ENCODE data around the gene FBXL3.

Gene FBXL3

GRCh38 chr13:77061362-77061761 lies 34.4 kb upstream of the FBXL3 start:
- Histone ChIP-seq H3K4me2 (ENCODE audit: low read length, poor library complexity, severe bottlenecking) (no peak overlapping the region), H3K79me1 (replicated peaks; ENCODE audit: low read length, poor library complexity, severe bottlenecking) (no peaks in the 10 kb centered on the region), H2BK12ac (ENCODE audit: low read length in 2 of 2) (no peak overlapping the region), H3K4me1 (ENCODE audit: control insufficient read depth, insufficient read depth, low read depth, low read length) (peaks cover 2% of the 10 kb centered on the region), H3K9ac (ENCODE audit: low read length) (no peak overlapping the region), H2AK5ac (ENCODE audit: low read length, severe bottlenecking) (no peak overlapping the region), H3K27ac (ENCODE audit: low read length, poor library complexity, severe bottlenecking) (no peak overlapping the region), H3K23ac (ENCODE audit: low read length in 2 of 2) (no peak overlapping the region), H2BK15ac (ENCODE audit: low read depth, poor library complexity, severe bottlenecking) (no peak overlapping the region), H3K36me3 (ENCODE audit: control insufficient read depth in 1 of 2, insufficient read depth in 2 of 2, low read depth in 1 of 2, low read length in 2 of 2) (peaks cover 7 to 79% of the 10 kb centered on the region in 2 experiments), H3K4me3 (ENCODE audit: insufficient read depth in 1 of 2, low read depth in 1 of 2, low read length in 2 of 2) (no peak overlapping the region), H2AFZ (ENCODE audit: low read depth, low read length) (no peak overlapping the region), H3K9me3 (ENCODE audit: control insufficient read depth, low read length) (no peaks in the 10 kb centered on the region), H3K4ac (ENCODE audit: low read depth in 1 of 2, low read length in 2 of 2) (no peak overlapping the region), H2BK120ac (ENCODE audit: low read depth, low read length) (no peak overlapping the region), H2BK5ac (ENCODE audit: low read depth, low read length, poor library complexity, severe bottlenecking) (no peak overlapping the region), H3K18ac (ENCODE audit: low read depth in 1 of 2, low read length in 2 of 2) (no peak overlapping the region), H4K91ac (ENCODE audit: low read length) (no peak overlapping the region), H3K27me3 (ENCODE audit: control insufficient read depth in 1 of 2, insufficient read depth in 1 of 2, low read length in 2 of 2) (no peaks in the 10 kb centered on the region), H4K8ac (ENCODE audit: low read length) (no peak overlapping the region), H3K14ac (ENCODE audit: low read length in 2 of 2) (no peak overlapping the region)
- WGBS = 100% methylated on average over 2 of the region's 2 CpGs
- DNase-seq = no peak

GRCh38 chr13:77056886-77057285 lies 29.9 kb upstream of the FBXL3 start:
- Histone ChIP-seq H3K79me1 (replicated peaks; ENCODE audit: low read length, poor library complexity, severe bottlenecking) (no peaks in the 10 kb centered on the region), H3K9ac (ENCODE audit: low read length) (no peak overlapping the region), H3K27ac (ENCODE audit: low read length, poor library complexity, severe bottlenecking) (no peak overlapping the region), H2AK5ac (ENCODE audit: low read length, severe bottlenecking) (no peak overlapping the region), H4K8ac (ENCODE audit: low read length) (no peak overlapping the region), H3K27me3 (ENCODE audit: control insufficient read depth in 1 of 2, insufficient read depth in 1 of 2, low read length in 2 of 2) (no peaks in the 10 kb centered on the region), H2BK12ac (ENCODE audit: low read length in 2 of 2) (no peak overlapping the region), H3K4me3 (ENCODE audit: insufficient read depth in 1 of 2, low read depth in 1 of 2, low read length in 2 of 2) (no peak overlapping the region), H3K4me2 (ENCODE audit: low read length, poor library complexity, severe bottlenecking) (no peak overlapping the region), H3K9me3 (ENCODE audit: control insufficient read depth, low read length) (no peaks in the 10 kb centered on the region), H3K4me1 (ENCODE audit: control insufficient read depth, insufficient read depth, low read depth, low read length) (peaks cover 4% of the 10 kb centered on the region), H3K14ac (ENCODE audit: low read length in 2 of 2) (no peak overlapping the region), H3K18ac (ENCODE audit: low read depth in 1 of 2, low read length in 2 of 2) (no peak overlapping the region), H3K36me3 (ENCODE audit: control insufficient read depth in 1 of 2, insufficient read depth in 2 of 2, low read depth in 1 of 2, low read length in 2 of 2) (peaks cover 15 to 90% of the 10 kb centered on the region in 2 experiments), H2BK15ac (ENCODE audit: low read depth, poor library complexity, severe bottlenecking) (no peak overlapping the region), H2AFZ (ENCODE audit: low read depth, low read length) (no peak overlapping the region), H2BK120ac (ENCODE audit: low read depth, low read length) (no peak overlapping the region), H2BK5ac (ENCODE audit: low read depth, low read length, poor library complexity, severe bottlenecking) (no peak overlapping the region), H3K4ac (ENCODE audit: low read depth in 1 of 2, low read length in 2 of 2) (no peak overlapping the region), H3K23ac (ENCODE audit: low read length in 2 of 2) (no peak overlapping the region), H4K91ac (ENCODE audit: low read length) (no peak overlapping the region)
- DNase-seq = no peak
- WGBS = 100% methylated on average over 2 of the region's 3 CpGs

GRCh38 chr13:77056382-77056781 lies 29.4 kb upstream of the FBXL3 start:
- H2BK120ac ChIP-seq (ENCODE audit: low read depth, low read length) = no peak overlapping the region
- 92% methylated on average over 3 of the region's 3 CpGs for WGBS
- H3K23ac ChIP-seq (ENCODE audit: low read length in 2 of 2) = no peak overlapping the region
- no peak overlapping the region for H3K18ac ChIP-seq (ENCODE audit: low read depth in 1 of 2, low read length in 2 of 2)
- no peaks in the 10 kb centered on the region for H3K9me3 ChIP-seq (ENCODE audit: control insufficient read depth, low read length)
- H2AFZ ChIP-seq (ENCODE audit: low read depth, low read length) = no peak overlapping the region
- no peak overlapping the region for H2BK5ac ChIP-seq (ENCODE audit: low read depth, low read length, poor library complexity, severe bottlenecking)
- peaks cover 4% of the 10 kb centered on the region for H3K4me1 ChIP-seq (ENCODE audit: control insufficient read depth, insufficient read depth, low read depth, low read length)
- no peak overlapping the region for H3K4me2 ChIP-seq (ENCODE audit: low read length, poor library complexity, severe bottlenecking)
- H3K27me3 ChIP-seq (ENCODE audit: control insufficient read depth in 1 of 2, insufficient read depth in 1 of 2, low read length in 2 of 2) = no peaks in the 10 kb centered on the region
- no peak overlapping the region for H4K8ac ChIP-seq (ENCODE audit: low read length)
- H3K27ac ChIP-seq (ENCODE audit: low read length, poor library complexity, severe bottlenecking) = no peak overlapping the region
- DNase-seq = no peak
- no peak overlapping the region for H3K14ac ChIP-seq (ENCODE audit: low read length in 2 of 2)
- no peak overlapping the region for H3K9ac ChIP-seq (ENCODE audit: low read length)
- H3K4me3 ChIP-seq (ENCODE audit: insufficient read depth in 1 of 2, low read depth in 1 of 2, low read length in 2 of 2) = no peak overlapping the region
- no peak overlapping the region for H2BK12ac ChIP-seq (ENCODE audit: low read length in 2 of 2)
- H4K91ac ChIP-seq (ENCODE audit: low read length) = no peak overlapping the region
- no peaks in the 10 kb centered on the region for H3K79me1 ChIP-seq (replicated peaks; ENCODE audit: low read length, poor library complexity, severe bottlenecking)
- no peak overlapping the region for H3K4ac ChIP-seq (ENCODE audit: low read depth in 1 of 2, low read length in 2 of 2)
- no peak overlapping the region for H2BK15ac ChIP-seq (ENCODE audit: low read depth, poor library complexity, severe bottlenecking)
- peaks cover 15 to 90% of the 10 kb centered on the region in 2 experiments for H3K36me3 ChIP-seq (ENCODE audit: control insufficient read depth in 1 of 2, insufficient read depth in 2 of 2, low read depth in 1 of 2, low read length in 2 of 2)
- no peak overlapping the region for H2AK5ac ChIP-seq (ENCODE audit: low read length, severe bottlenecking)

- DNase-seq = no peak
- H2BK15ac ChIP-seq (ENCODE audit: low read depth, poor library complexity, severe bottlenecking) = no peak overlapping the region
- H3K36me3 ChIP-seq (ENCODE audit: control insufficient read depth in 1 of 2, insufficient read depth in 2 of 2, low read depth in 1 of 2, low read length in 2 of 2) = peaks cover 15 to 91% of the 10 kb centered on the region in 2 experiments
- H2AK5ac ChIP-seq (ENCODE audit: low read length, severe bottlenecking) = no peak overlapping the region
- no peak overlapping the region for H3K4me2 ChIP-seq (ENCODE audit: low read length, poor library complexity, severe bottlenecking)
- H3K79me1 ChIP-seq (replicated peaks; ENCODE audit: low read length, poor library complexity, severe bottlenecking) = no peaks in the 10 kb centered on the region
- no peak overlapping the region for H2BK120ac ChIP-seq (ENCODE audit: low read depth, low read length)
- H3K14ac ChIP-seq (ENCODE audit: low read length in 2 of 2) = no peak overlapping the region
- H3K18ac ChIP-seq (ENCODE audit: low read depth in 1 of 2, low read length in 2 of 2) = no peak overlapping the region
- no peak overlapping the region for H4K8ac ChIP-seq (ENCODE audit: low read length)
- H3K4me1 ChIP-seq (ENCODE audit: control insufficient read depth, insufficient read depth, low read depth, low read length) = peaks cover 4% of the 10 kb centered on the region
- no peak overlapping the region for H2BK5ac ChIP-seq (ENCODE audit: low read depth, low read length, poor library complexity, severe bottlenecking)
- H3K27me3 ChIP-seq (ENCODE audit: control insufficient read depth in 1 of 2, insufficient read depth in 1 of 2, low read length in 2 of 2) = no peaks in the 10 kb centered on the region
- 93% methylated on average over 1 of the region's 2 CpGs for WGBS
- H3K27ac ChIP-seq (ENCODE audit: low read length, poor library complexity, severe bottlenecking) = no peak overlapping the region
- no peak overlapping the region for H3K4ac ChIP-seq (ENCODE audit: low read depth in 1 of 2, low read length in 2 of 2)
- H4K91ac ChIP-seq (ENCODE audit: low read length) = no peak overlapping the region
- H3K9ac ChIP-seq (ENCODE audit: low read length) = no peak overlapping the region
- H2AFZ ChIP-seq (ENCODE audit: low read depth, low read length) = no peak overlapping the region
- H3K9me3 ChIP-seq (ENCODE audit: control insufficient read depth, low read length) = no peaks in the 10 kb centered on the region
- H3K23ac ChIP-seq (ENCODE audit: low read length in 2 of 2) = no peak overlapping the region
- H3K4me3 ChIP-seq (ENCODE audit: insufficient read depth in 1 of 2, low read depth in 1 of 2, low read length in 2 of 2) = no peak overlapping the region
- H2BK12ac ChIP-seq (ENCODE audit: low read length in 2 of 2) = no peak overlapping the region
Observed at GRCh38 chr13:77055158-77055557, 28.2 kb upstream of the FBXL3 start.
